Smooth muscle cell of the pulmonary artery (primary cell): ENCODE results near the gene AIDA. TPM values are rescaled to one million over a fixed set of nuclear protein-coding genes. Genes with fewer than 3 reads are reported as not detected.

ENCODE experiments used
- total RNA-seq: library from RNA; depleted of rRNA; stranded (reverse); fragments of >200 nt; gene quantifications from 2 replicates; pipeline ENCODE4 v1.2.3, GENCODE V29; 2014

AIDA gene
- 80.9 and 99.1 TPM in 2 replicates for total RNA-seq

GRCh38 chr1:222712253-222713090 lies at the start of gene AIDA, which contains the start of gene BROX:
TSS of gene AIDA (minus strand) at chr1:222712491. CDS start at chr1:222712317, 174 bp downstream.
TSS of gene BROX (plus strand) at chr1:222712564. CDS start at chr1:222715700, 3,136 bp downstream.

GRCh38 chr1:222736972-222737371 lies 24.7 kb upstream of the AIDA start, which contains the start of gene FAM177B:
TSS of gene FAM177B (plus strand) at chr1:222737202. CDS start at chr1:222746546, 9,344 bp downstream.

Other genes with a start within 250 kb of the AIDA start
- gene HHIPL2, start 164.4 kb downstream of the AIDA start, total RNA-seq, result 0.23 and 0.39 TPM in 2 replicates
- gene TAF1A, start 122.6 kb downstream of the AIDA start, total RNA-seq, result 10.8 and 11.3 TPM in 2 replicates
- gene MIA3, start 94.4 kb downstream of the AIDA start, total RNA-seq, result 53.1 and 60.7 TPM in 2 replicates
- gene BROX, start 73 bp upstream of the AIDA start, total RNA-seq, result 38.0 and 43.8 TPM in 2 replicates
- gene FAM177B, start 24.7 kb upstream of the AIDA start, total RNA-seq, result not detected in 2 replicates
- gene DISP1, start 102.5 kb upstream of the AIDA start, total RNA-seq, result 6.6 and 6.9 TPM in 2 replicates